CD4-positive, alpha-beta memory T cell (primary cell): ENCODE measurements around the gene ETV6. TPM values are rescaled to one million over a fixed set of nuclear protein-coding genes. Genes with fewer than 3 reads are reported as not detected.

Experiments
- CTCF ChIA-PET: fragments of 350-600 bp; sonication (Branson Sonifier 250); formaldehyde crosslinking; loops from one replicate; lab custom pipeline; 2021; ENCODE audit warnings: inconsistent platforms; ENCODE audit not compliant: partially characterized antibody; lab: Charles Lee
- POLR2A ChIA-PET: fragments of 350-600 bp; sonication (Branson Sonifier 250); formaldehyde crosslinking; loops from one replicate; lab custom pipeline; 2021; ENCODE audit not compliant: partially characterized antibody; lab: Charles Lee
- DNase-seq, 5 donors: peaks; one replicate each; pipeline versions ENCODE4 v3.0.0 to v3.0.0-alpha.2; 2020 to 2022; ENCODE audit warnings: mixed read lengths in 1 of 5
- H3K27ac ChIP-seq: one replicate; pipeline ENCODE4 v1.7.0; 2013; ENCODE audit warnings: low read depth, low read length
- H3K27me3 ChIP-seq: 2 replicates; pipeline ENCODE4 v1.7.0; 2013; ENCODE audit warnings: mild to moderate bottlenecking, low read length, moderate library complexity; ENCODE audit not compliant: insufficient read depth
- H3K36me3 ChIP-seq: 2 replicates; pipeline ENCODE4 v1.7.0; 2013; ENCODE audit warnings: mild to moderate bottlenecking, low read length, moderate library complexity; ENCODE audit not compliant: insufficient read depth
- H3K4me1 ChIP-seq: 2 replicates; pipeline ENCODE4 v1.7.0; 2013; ENCODE audit warnings: mild to moderate bottlenecking, low read length, moderate library complexity; ENCODE audit not compliant: insufficient read depth
- H3K4me3 ChIP-seq, 2 donors: one replicate each; pipeline ENCODE4 v1.7.0; 2013; ENCODE audit warnings: low read length in 2 of 2, mild to moderate bottlenecking in 1 of 2
- H3K9me3 ChIP-seq, 2 donors: one replicate each; pipeline ENCODE4 v1.7.0; 2013; ENCODE audit warnings: low read length in 2 of 2, control low read depth in 1 of 2; ENCODE audit not compliant: control insufficient read depth in 1 of 2
- H3K27ac Mint-ChIP-seq, 7 donors: one replicate each; pipeline ENCODE4 v1.8.0; 2020 to 2021; ENCODE audit warnings: mixed read lengths in 7 of 7, mild to moderate bottlenecking in 6 of 7, inconsistent platforms in 3 of 7, moderate library complexity in 3 of 7
- H3K27me3 Mint-ChIP-seq, 2 donors: one replicate each; pipeline ENCODE4 v1.8.0; 2020 to 2021; ENCODE audit warnings: mixed read lengths in 2 of 2
- H3K36me3 Mint-ChIP-seq, 2 donors: one replicate each; pipeline ENCODE4 v1.8.0; 2020 to 2021; ENCODE audit warnings: mixed read lengths in 2 of 2, inconsistent platforms in 1 of 2, mild to moderate bottlenecking in 1 of 2
- H3K4me1 Mint-ChIP-seq, 4 donors: one replicate each; pipeline ENCODE4 v1.8.0; 2020 to 2021; ENCODE audit warnings: mixed read lengths in 4 of 4, mild to moderate bottlenecking in 1 of 4
- H3K4me3 Mint-ChIP-seq, 8 donors: one replicate each; pipeline ENCODE4 v1.8.0; 2020 to 2021; ENCODE audit warnings: mixed read lengths in 8 of 8, mild to moderate bottlenecking in 7 of 8, moderate library complexity in 6 of 8, inconsistent platforms in 3 of 8
- H3K9me3 Mint-ChIP-seq, 8 donors: one replicate each; pipeline ENCODE4 v1.8.0; 2020 to 2021; ENCODE audit warnings: mixed read lengths in 8 of 8, mild to moderate bottlenecking in 5 of 8, inconsistent platforms in 3 of 8, moderate library complexity in 1 of 8
- intact Hi-C: fragments of 100-400 bp; cut with micrococcal nuclease; formaldehyde crosslinking; loops from one replicate; pipeline ENCODE4 v1.15.1; 2023
- polyA plus RNA-seq, 2 donors: library from polyadenylated mRNA; unstranded; fragments of 300-500 nt; fragmentation: Illumina TruSeq; gene quantifications; one replicate each; pipeline ENCODE4 v1.2.3, GENCODE V29; 2021
- total RNA-seq, 2 experiments: library from RNA; stranded (reverse); gene quantifications; one replicate each; pipeline ENCODE4 v1.2.3, GENCODE V29; 2021

ETV6 gene
- total and polyA plus RNA-seq, 4 experiments from 2014 or later, result 3.3 to 43.9 (median 25.7) TPM

DNA sequence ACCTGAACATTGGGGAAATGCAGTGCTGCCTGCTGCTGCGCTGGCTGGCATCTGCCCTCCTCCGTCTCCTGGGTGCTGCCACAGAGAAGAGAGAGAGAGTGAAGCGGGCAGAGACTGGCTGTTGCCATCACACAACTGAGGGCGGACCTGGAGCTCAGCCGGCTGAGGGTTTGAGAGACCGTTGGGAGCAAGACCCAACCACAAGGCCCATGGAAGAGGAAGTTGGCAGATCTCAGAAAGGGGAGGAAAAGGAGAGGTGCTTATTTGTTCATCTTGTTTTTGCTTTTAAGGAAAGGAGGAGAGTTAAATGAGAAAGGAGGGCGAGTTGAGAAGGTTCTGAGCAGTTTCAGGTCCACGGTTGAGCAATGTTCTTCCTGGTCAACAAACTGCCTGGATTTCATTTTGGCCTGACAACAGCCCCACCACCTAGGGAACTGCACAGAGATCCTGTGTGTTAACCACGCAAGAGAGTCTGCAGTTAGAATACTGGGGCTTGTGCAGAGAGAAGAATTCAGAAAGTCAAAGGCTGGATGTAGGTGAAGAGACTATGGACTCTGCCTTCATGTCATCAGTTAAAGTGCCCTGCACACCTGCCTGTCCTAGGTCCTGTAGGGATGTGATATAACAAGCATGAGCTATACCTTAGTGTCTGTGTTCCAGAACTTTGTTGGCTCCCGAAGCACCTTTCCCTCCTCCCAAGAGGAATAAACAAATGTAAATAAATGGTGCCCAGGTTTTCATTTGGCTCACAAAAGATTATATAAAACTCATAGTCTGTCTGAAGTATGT lies 124.6 kb downstream of the ETV6 start:
- peaks cover 32 to 37% of the 10 kb centered on the region in 2 donors for H3K36me3 Mint-ChIP-seq
- H3K4me1 ChIP-seq, result peaks cover 52% of the 10 kb centered on the region
- CTCF ChIA-PET, result no interaction called here

DNA sequence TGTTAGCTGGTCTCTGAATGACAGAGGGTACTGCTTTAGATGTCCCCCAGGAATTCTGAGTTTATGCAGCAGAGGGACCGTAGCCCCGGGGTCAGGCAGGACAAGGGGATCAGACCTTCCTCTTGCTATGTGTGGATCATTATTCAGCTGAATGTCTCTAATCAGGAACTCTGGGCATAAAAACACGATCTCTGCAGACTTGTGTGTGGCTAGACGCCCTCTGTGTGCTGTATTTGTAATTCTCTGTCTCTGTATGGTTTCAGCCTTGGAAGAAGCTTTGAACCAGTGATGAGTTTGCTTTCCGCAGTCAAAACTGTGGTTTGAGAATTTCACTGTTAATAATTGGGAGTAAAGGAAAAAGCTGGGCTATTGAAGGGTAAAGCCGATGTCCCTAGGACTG lies 125.3 kb downstream of the ETV6 start:
- intact Hi-C loops, result no loop called here
- H3K9me3 ChIP-seq, result no peaks in the 10 kb centered on the region
- no peaks in the 10 kb centered on the region for H3K36me3 ChIP-seq
- no peak overlapping the region for H3K4me3 ChIP-seq
- Mint-ChIP-seq H3K4me1 (peaks cover 37 to 77% (median 57%) of the 10 kb centered on the region in 4 donors), H3K27ac (peak overlapping the region in 5 of 7 donors; percentile 14 to 81 (median 20)), H3K36me3 (peaks cover 32 to 39% of the 10 kb centered on the region in 2 donors), H3K4me3 (peak overlapping the region in 2 of 8 donors; percentile 2 to 56), H3K9me3 (peaks cover 0 to 1% (median 0%) of the 10 kb centered on the region in 8 donors), H3K27me3 (no peaks in the 10 kb centered on the region)
- no peaks in the 10 kb centered on the region for H3K27me3 ChIP-seq
- ChIA-PET CTCF (no interaction called here), POLR2A (interaction anchor here (1.2 kb wide), 1 partner anchor 15 kb away, joined by 3 read pairs; no protein-coding TSS in a partner anchor)
- H3K4me1 ChIP-seq, result peaks cover 53% of the 10 kb centered on the region
- no peak for DNase-seq
- H3K27ac ChIP-seq, result no peak overlapping the region

More for the DNA sequence above, 124.6 kb downstream of the ETV6 start:
- peak overlapping the region in 5 of 8 donors; percentile 2 to 53 (median 13) for H3K4me3 Mint-ChIP-seq
- POLR2A ChIA-PET, result interaction anchor here (1.2 to 1.8 kb wide), 2 partner anchors 15 to 16 kb away, joined by 3 read pairs; no protein-coding TSS in a partner anchor
- H3K4me3 ChIP-seq, result no peak overlapping the region
- no peaks in the 10 kb centered on the region for H3K27me3 ChIP-seq
- H3K27me3 Mint-ChIP-seq, result no peaks in the 10 kb centered on the region
- intact Hi-C loops, result no loop called here
- peak overlapping the region in 6 of 7 donors; percentile 44 to 79 (median 68) for H3K27ac Mint-ChIP-seq
- H3K4me1 Mint-ChIP-seq, result peaks cover 37 to 78% (median 58%) of the 10 kb centered on the region in 4 donors
- no peak for DNase-seq
- H3K9me3 ChIP-seq, result no peaks in the 10 kb centered on the region
- no peaks in the 10 kb centered on the region for H3K36me3 ChIP-seq
- peaks cover 0 to 1% (median 0%) of the 10 kb centered on the region in 8 donors for H3K9me3 Mint-ChIP-seq
- H3K27ac ChIP-seq, result no peak overlapping the region

DNA sequence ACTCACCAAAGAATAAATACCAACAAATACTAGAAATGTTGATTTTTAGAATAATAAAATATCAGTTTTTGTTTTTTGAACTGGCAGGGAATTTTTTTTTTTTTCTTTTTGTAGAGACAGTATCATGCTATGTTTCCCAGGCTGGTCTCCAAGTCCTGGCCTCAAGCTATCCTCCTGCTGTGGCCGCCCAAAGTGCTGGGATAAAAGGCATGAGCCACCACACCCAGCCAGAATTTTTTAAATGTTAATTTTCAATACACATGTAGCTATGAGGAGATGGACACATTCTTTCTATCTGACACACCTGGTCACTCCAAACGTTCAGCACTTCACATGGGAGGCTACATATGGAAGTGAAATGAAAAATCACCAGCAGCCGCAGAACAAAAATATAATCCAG lies 126.8 kb downstream of the ETV6 start:
- no peak overlapping the region for H3K4me3 ChIP-seq
- no peaks in the 10 kb centered on the region for H3K27me3 ChIP-seq
- Mint-ChIP-seq H3K4me1 (peaks cover 36 to 75% (median 57%) of the 10 kb centered on the region in 4 donors), H3K27ac (no peak overlapping the region), H3K9me3 (peaks cover 0 to 1% (median 0%) of the 10 kb centered on the region in 8 donors), H3K4me3 (no peak overlapping the region), H3K27me3 (no peaks in the 10 kb centered on the region), H3K36me3 (peaks cover 29 to 34% of the 10 kb centered on the region in 2 donors)
- ChIA-PET CTCF (no interaction called here), POLR2A (no interaction called here)
- intact Hi-C loops, result no loop called here
- peaks cover 51% of the 10 kb centered on the region for H3K4me1 ChIP-seq
- H3K9me3 ChIP-seq, result no peaks in the 10 kb centered on the region
- H3K36me3 ChIP-seq, result no peaks in the 10 kb centered on the region
- DNase-seq, result no peak
- H3K27ac ChIP-seq, result no peak overlapping the region

DNA sequence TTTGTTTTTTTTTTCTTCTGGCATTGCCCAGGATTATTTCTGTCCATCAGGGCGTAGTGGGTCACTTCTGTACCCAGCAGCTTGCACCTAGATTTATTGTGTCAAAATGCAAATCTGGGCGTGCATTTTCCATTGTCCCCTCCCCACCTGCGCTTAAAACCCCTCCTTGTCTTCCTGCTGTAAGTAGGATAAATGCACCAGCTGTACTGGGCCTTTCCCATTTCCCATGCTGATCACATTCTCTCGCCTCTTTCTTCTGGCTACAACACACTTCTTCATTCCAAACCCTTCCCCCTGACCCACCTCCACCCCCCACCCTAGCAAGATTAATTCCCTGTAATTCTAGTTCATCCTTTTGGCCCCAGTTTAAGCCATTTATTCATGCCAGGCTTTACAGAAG lies 128.0 kb downstream of the ETV6 start:
- Mint-ChIP-seq H3K36me3 (peaks cover 24 to 27% of the 10 kb centered on the region in 2 donors), H3K4me1 (peaks cover 32 to 68% (median 49%) of the 10 kb centered on the region in 4 donors), H3K4me3 (peak overlapping the region in 2 of 8 donors; percentile 33 to 43), H3K27me3 (no peaks in the 10 kb centered on the region), H3K9me3 (peaks cover 0 to 1% (median 0%) of the 10 kb centered on the region in 8 donors), H3K27ac (peak overlapping the region in 2 of 7 donors; percentile 9 to 46)
- Histone ChIP-seq H3K36me3 (no peaks in the 10 kb centered on the region), H3K4me1 (peaks cover 50% of the 10 kb centered on the region), H3K9me3 (no peaks in the 10 kb centered on the region), H3K4me3 (no peak overlapping the region), H3K27me3 (no peaks in the 10 kb centered on the region), H3K27ac (no peak overlapping the region)
- ChIA-PET POLR2A (no interaction called here), CTCF (no interaction called here)
- DNase-seq, result no peak
- intact Hi-C loops, result no loop called here

DNA sequence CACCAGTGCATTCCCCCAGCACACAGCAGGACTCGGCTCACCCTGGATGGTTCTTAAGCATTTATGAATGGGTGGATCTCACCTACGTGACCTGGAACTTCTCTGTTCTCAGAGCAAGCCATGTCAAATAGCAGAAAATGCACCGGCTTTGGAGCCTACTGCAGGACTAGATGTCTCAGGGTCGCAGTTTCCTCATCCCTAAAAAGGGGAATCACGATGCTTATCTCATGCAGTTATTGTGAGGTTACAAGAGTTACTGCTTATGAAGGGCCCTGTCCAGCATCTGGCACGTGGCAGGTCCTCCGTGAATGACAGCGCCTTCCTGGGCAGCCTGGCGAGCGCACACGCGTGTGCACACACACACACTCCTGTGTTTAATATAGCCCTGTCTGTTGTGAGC lies 128.5 kb downstream of the ETV6 start:
- Histone ChIP-seq H3K27me3 (no peaks in the 10 kb centered on the region), H3K4me3 (no peak overlapping the region), H3K9me3 (no peaks in the 10 kb centered on the region), H3K27ac (no peak overlapping the region), H3K4me1 (peaks cover 48% of the 10 kb centered on the region), H3K36me3 (no peaks in the 10 kb centered on the region)
- CTCF ChIA-PET, result interaction anchor here (1.0 to 1.1 kb wide), 4 partner anchors 11 to 255 kb away, joined by 3 to 4 read pairs (median 3); no protein-coding TSS in a partner anchor
- Mint-ChIP-seq H3K27me3 (no peaks in the 10 kb centered on the region), H3K4me3 (peak overlapping the region in 3 of 8 donors; percentile 25 to 65 (median 54)), H3K4me1 (peaks cover 35 to 70% (median 52%) of the 10 kb centered on the region in 4 donors), H3K27ac (peak overlapping the region in 4 of 7 donors; percentile 13 to 87 (median 46)), H3K36me3 (peaks cover 24 to 29% of the 10 kb centered on the region in 2 donors), H3K9me3 (peaks cover 0 to 1% (median 0%) of the 10 kb centered on the region in 8 donors)
- intact Hi-C loops, result no loop called here
- DNase-seq, result no peak
- POLR2A ChIA-PET, result no interaction called here

DNA sequence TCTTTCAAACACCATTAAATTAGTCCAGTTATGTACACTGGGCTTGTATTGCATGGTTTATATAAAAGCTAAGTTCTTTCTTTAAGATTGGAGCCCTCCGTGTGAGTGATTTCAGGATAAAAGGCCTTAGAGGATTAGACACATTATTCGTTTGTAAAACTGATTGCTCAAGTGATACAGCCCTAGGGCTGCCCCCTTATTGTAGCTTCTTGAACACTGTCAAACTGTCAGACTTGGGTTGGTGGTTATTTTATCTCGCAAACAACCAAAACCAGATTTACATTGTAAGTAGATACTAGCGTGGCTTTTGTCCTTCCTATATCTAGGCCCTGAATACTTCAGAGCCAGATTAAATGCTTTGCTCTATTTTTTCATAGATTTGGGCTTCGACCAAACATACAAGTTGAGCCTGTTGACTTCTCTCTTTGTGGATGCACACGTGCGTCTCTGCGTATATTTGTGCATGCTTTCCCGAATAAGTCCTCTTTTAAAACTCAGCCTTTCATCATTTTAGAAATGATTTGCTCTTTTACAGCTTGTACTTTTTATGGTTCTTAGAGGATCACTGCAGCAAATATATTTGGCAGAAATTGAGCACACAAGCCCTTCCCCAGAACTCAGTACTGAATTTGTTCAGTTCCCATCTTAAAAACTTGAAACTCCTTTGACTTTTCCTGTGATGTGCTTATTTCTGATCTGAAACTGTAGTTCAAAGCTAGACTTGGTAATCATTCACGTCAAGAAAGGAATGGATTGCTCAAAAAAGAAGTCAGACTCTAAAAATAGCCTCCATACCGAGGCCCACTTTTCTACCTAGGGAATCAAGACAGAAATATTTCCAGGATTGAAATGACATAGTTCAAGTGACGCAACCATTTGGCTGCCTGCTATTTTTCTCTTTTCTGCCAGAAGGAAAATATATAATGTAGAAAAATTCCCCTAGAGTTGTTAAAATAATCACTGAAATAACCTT lies 129.5 kb downstream of the ETV6 start:
- ChIA-PET POLR2A (no interaction called here), CTCF (interaction anchor here (1.0 to 1.1 kb wide), 4 partner anchors 10 to 254 kb away, joined by 3 to 4 read pairs (median 3); no protein-coding TSS in a partner anchor)
- Mint-ChIP-seq H3K9me3 (peaks cover 0 to 1% (median 0%) of the 10 kb centered on the region in 8 donors), H3K4me1 (peaks cover 39 to 72% (median 57%) of the 10 kb centered on the region in 4 donors), H3K27me3 (no peaks in the 10 kb centered on the region), H3K36me3 (peaks cover 18 to 38% of the 10 kb centered on the region in 2 donors), H3K4me3 (peak overlapping the region in 1 of 8 donors; percentile 24), H3K27ac (peak overlapping the region in 2 of 7 donors; percentile 32 to 52)
- Histone ChIP-seq H3K27ac (no peak overlapping the region), H3K36me3 (no peaks in the 10 kb centered on the region), H3K9me3 (no peaks in the 10 kb centered on the region), H3K27me3 (no peaks in the 10 kb centered on the region), H3K4me3 (no peak overlapping the region), H3K4me1 (peaks cover 48% of the 10 kb centered on the region)
- intact Hi-C loops, result no loop called here
- DNase-seq, result no peak
